HepG2 (cell line): ENCODE results near the gene TUBB4A. TPM values are rescaled to one million over a fixed set of nuclear protein-coding genes. Genes with fewer than 3 reads are reported as not detected.

ENCODE experiments used
- ATAC-seq: fragments of 200-7000 bp; cut with Tn5 transposase; 3 replicates; pipeline ENCODE4 v1.9.1; 2020; ENCODE audit warnings: mild to moderate bottlenecking, moderate library complexity
- BruUV-seq: library from RNA; stranded (reverse); fragments of 400-500 nt; replicated peaks from 2 replicates; lab custom pipeline; 2021; lab: Mats Ljungman, UMichigan
- CTCF ChIA-PET: fragments of 300-600 bp; formaldehyde crosslinking; extraction: SDS; loops from one replicate; lab custom pipeline; 2021; ENCODE audit warnings: low total read pairs, inconsistent platforms, low intra/inter-chr PET ratio; lab: Yijun Ruan, JAX
- POLR2A ChIA-PET: fragments of 350-600 bp; sonication (Branson Sonifier 250); formaldehyde crosslinking; loops from one replicate; lab custom pipeline; 2020; ENCODE audit warnings: antibody characterized with exemption, inconsistent platforms; lab: Yijun Ruan, JAX
- DNase-seq: peaks from one replicate; pipeline ENCODE4 v3.0.0-alpha.2; 2015; ENCODE audit warnings: low spot score
- FAIRE-seq: peaks from 3 replicates; lab custom pipeline; 2011; peaks lifted over from hg19 to GRCh38; lab: Jason Lieb, UNC
- H2AFZ ChIP-seq: one replicate; pipeline ENCODE4 v1.6.1; 2011; ENCODE audit warnings: low read length, inconsistent platforms
- H3K27ac ChIP-seq: fragments of 300-600 bp; 3 replicates; pipeline ENCODE4 v1.8.0; 2011; ENCODE audit warnings: mixed run types, mild to moderate bottlenecking, mixed read lengths, low read length, inconsistent platforms; ENCODE audit not compliant: insufficient read depth; ENCODE audit errors: extremely low read length
- H3K27me3 ChIP-seq, 2 experiments: fragments of 200-600 bp in 1 of 2; 2 replicates in 1 of 2; 3 replicates in 1 of 2; pipeline versions ENCODE4 v1.6.0 to v1.8.0; 2011; ENCODE audit warnings: low read length in 2 of 2, mild to moderate bottlenecking in 2 of 2, moderate library complexity in 2 of 2, inconsistent platforms in 1 of 2; ENCODE audit not compliant: insufficient read depth in 2 of 2, control insufficient read depth in 1 of 2
- H3K36me3 ChIP-seq, 2 experiments: fragments of 200-600 bp in 1 of 2; replicated peaks in 1 of 2; 2 replicates in 1 of 2; 3 replicates in 1 of 2; pipeline versions ENCODE4 v1.5.1 to v1.8.0; 2011; ENCODE audit warnings: low read length in 2 of 2, inconsistent platforms in 1 of 2; ENCODE audit not compliant: insufficient read depth in 2 of 2, control insufficient read depth in 1 of 2
- H3K4me1 ChIP-seq: 2 replicates; pipeline ENCODE4 v1.5.1; 2012; ENCODE audit warnings: low read length, inconsistent platforms; ENCODE audit not compliant: insufficient read depth
- H3K4me2 ChIP-seq: 2 replicates; pipeline ENCODE4 v1.6.0; 2011; ENCODE audit warnings: low read depth, low read length, inconsistent platforms
- H3K4me3 ChIP-seq, 3 experiments: fragments of 200-600 bp in 1 of 3; sonication (generic), shearing (Covaris generic) in 1 of 3; replicated peaks in 1 of 3; 2 replicates each; pipeline ENCODE4 v1.5.1; 2011 to 2016; ENCODE audit warnings: low read length in 3 of 3, inconsistent platforms in 2 of 3, low read depth in 2 of 3, mild to moderate bottlenecking in 2 of 3, control low read depth in 1 of 3, mixed read lengths in 1 of 3; ENCODE audit not compliant: insufficient read depth in 1 of 3
- H3K79me2 ChIP-seq: one replicate; pipeline ENCODE4 v1.6.1; 2011; ENCODE audit warnings: low read length, inconsistent platforms; ENCODE audit not compliant: insufficient read depth
- H3K9ac ChIP-seq: 2 replicates; pipeline ENCODE4 v1.6.0; 2011; ENCODE audit warnings: mild to moderate bottlenecking, low read depth, low read length, inconsistent platforms; ENCODE audit not compliant: insufficient read depth
- H3K9me3 ChIP-seq: 2 replicates; pipeline ENCODE4 v1.5.1; 2012; ENCODE audit warnings: mild to moderate bottlenecking, low read length
- H4K20me1 ChIP-seq: 2 replicates; pipeline ENCODE4 v1.6.0; 2011; ENCODE audit warnings: inconsistent platforms, mild to moderate bottlenecking, low read length, moderate library complexity; ENCODE audit not compliant: insufficient read depth
- AFF4 ChIP-seq: sonication (generic); formaldehyde crosslinking; IDR thresholded peaks from 2 replicates; pipeline ENCODE4 v1.4.0; 2020; ENCODE audit warnings: missing genetic modification reagents
- DBP ChIP-seq: sonication (generic); formaldehyde crosslinking; IDR thresholded peaks from 2 replicates; pipeline ENCODE4 v1.4.0; 2020; ENCODE audit warnings: missing genetic modification reagents; ENCODE audit errors: not compliant biosample characterization
- DNMT1 ChIP-seq: sonication (generic); formaldehyde crosslinking; IDR thresholded peaks from 2 replicates; pipeline ENCODE4 v1.5.1; 2020; ENCODE audit warnings: mild to moderate bottlenecking, missing genetic modification reagents
- NCOA1 ChIP-seq: sonication (generic); formaldehyde crosslinking; IDR thresholded peaks from 2 replicates; pipeline ENCODE4 v1.9.0; 2021; ENCODE audit warnings: missing genetic modification reagents
- NFE2L2 ChIP-seq: fragments of 150-350 bp; IDR thresholded peaks from 2 replicates; pipeline ENCODE4 v1.6.1; 2014; ENCODE audit warnings: low read length
- POLR2G ChIP-seq: fragments of 200-400 bp; formaldehyde crosslinking; IDR thresholded peaks from 2 replicates; pipeline ENCODE4 v1.6.1; 2018; ENCODE audit warnings: mild to moderate bottlenecking, low read depth, low read length, moderate library complexity
- RARG ChIP-seq: sonication (generic); formaldehyde crosslinking; IDR thresholded peaks from 2 replicates; pipeline ENCODE4 v1.4.0; 2020; ENCODE audit warnings: low read depth, mild to moderate bottlenecking, missing genetic modification reagents
- ZMAT5 ChIP-seq: sonication (generic); formaldehyde crosslinking; IDR thresholded peaks from 2 replicates; pipeline ENCODE4 v1.5.0; 2020; ENCODE audit warnings: mild to moderate bottlenecking, low read depth, missing genetic modification reagents, borderline replicate concordance
- ZNF576 ChIP-seq: sonication (generic); formaldehyde crosslinking; IDR thresholded peaks from 2 replicates; pipeline ENCODE4 v1.4.0; 2020; ENCODE audit warnings: mild to moderate bottlenecking, missing genetic modification reagents
- ZNF7 ChIP-seq: IDR thresholded peaks from 2 replicates; pipeline ENCODE4 v1.6.1; 2016; ENCODE audit warnings: missing biosample characterization, missing genetic modification reagents
- WGBS: methylation state at CpG from one replicate; pipeline ENCODE4 v1.1.6; 2017; ENCODE audit warnings: low lambda C conversion rate; 5-methylcytosine and 5-hydroxymethylcytosine counted together
- in situ Hi-C: cut with HindIII; loops from 2 replicates; pipeline ENCODE4 v1.10.0; 2017; ENCODE audit warnings: low pct_unique_long_range_greater_than_20kb; ENCODE audit not compliant: extremely low pct_ligation_motif_present
- intact Hi-C: fragments of 100-400 bp; cut with micrococcal nuclease; formaldehyde crosslinking; loops from one replicate; pipeline ENCODE4 v1.10.0; 2022; ENCODE audit not compliant: unreplicated experiment
- polyA plus RNA-seq, 8 experiments: library from polyadenylated mRNA; depleted of rRNA in 3 of 8; stranded (reverse) in 7 of 8; unstranded in 1 of 8; fragments of >200 nt; fragmentation: Illumina TruSeq in 4 of 8; extraction: Trizol in 4 of 8; gene quantifications; 2 replicates each; pipeline versions ENCODE4 v1.2.1 to v1.2.3, GENCODE V29; 2011 to 2016; ENCODE audit warnings: low read depth in 4 of 8, missing spikeins in 1 of 8, mixed read lengths in 1 of 8; ENCODE audit not compliant: insufficient read depth in 1 of 8
- total RNA-seq, 5 experiments: library from RNA; depleted of rRNA; stranded (reverse); fragments of >200 nt; fragmentation: Illumina TruSeq; extraction: Trizol; gene quantifications; 2 replicates each; pipeline ENCODE4 v1.2.3, GENCODE V29; 2016; ENCODE audit warnings: low read depth in 1 of 5
- TF ChIP-seq, protein P1 (sequence below): sonication (generic); formaldehyde crosslinking; IDR thresholded peaks from 2 replicates; pipeline ENCODE4 v1.4.0; 2020; ENCODE audit warnings: missing genetic modification reagents, low read depth, mild to moderate bottlenecking, borderline replicate concordance

Gene TUBB4A
- total and polyA plus RNA-seq, 2 of the 13 experiments (the other 11 are each of a cell fraction or from before 2014, with no cell fraction given), result not detected

DNA sequence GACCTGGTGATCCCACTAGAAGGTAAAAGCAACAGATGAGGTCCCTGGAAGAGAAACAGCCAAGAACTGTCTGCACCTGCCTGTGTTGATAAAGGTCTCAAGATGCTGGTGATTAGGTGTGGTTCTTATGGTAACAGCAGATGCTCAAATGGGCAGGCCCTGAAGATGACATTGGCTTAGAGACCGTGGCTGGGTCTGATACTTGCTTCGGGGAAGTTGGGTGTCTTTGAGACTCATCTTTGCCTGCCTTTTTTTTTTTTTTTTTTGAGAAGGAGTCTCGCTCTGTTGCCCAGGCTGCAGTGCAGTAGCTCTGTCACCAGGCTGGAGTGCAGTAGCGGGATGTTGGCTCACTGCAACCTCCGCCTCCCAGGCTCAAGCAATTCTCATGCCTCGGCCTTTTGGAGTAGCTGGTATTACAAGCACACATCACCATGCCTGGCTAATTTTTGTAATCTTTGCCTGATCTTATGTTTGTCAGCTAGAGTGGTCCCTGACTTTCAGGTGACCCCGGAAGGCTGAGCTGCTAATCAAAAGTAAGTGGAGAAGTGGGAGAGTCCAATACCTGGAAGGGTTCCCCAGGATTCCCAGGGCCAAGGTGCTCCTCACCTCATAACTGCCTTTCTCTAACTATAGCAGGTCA is 50.4 kb downstream of the TUBB4A start:
- intact Hi-C loops, result no loop called here
- CTCF ChIA-PET, result interaction anchor here (0.6 kb wide), 1 partner anchor 178 kb away, joined by 3 read pairs; no protein-coding TSS in a partner anchor

GRCh38 chr19:6450166-6450565 is 51.9 kb downstream of the TUBB4A start:
- H4K20me1 ChIP-seq, result no peaks in the 10 kb centered on the region
- no peak for FAIRE-seq
- no peak overlapping the region for H2AFZ ChIP-seq
- ATAC-seq, result no peak
- no peaks in the 10 kb centered on the region for H3K79me2 ChIP-seq
- no peak overlapping the region for H3K27ac ChIP-seq
- no peaks in the 10 kb centered on the region for H3K27me3 ChIP-seq
- H3K9ac ChIP-seq, result no peak overlapping the region
- intact Hi-C loops (no loop called here), in situ Hi-C loops (no loop called here)
- peaks cover 10 to 14% of the 10 kb centered on the region in 2 experiments; a peak in 4 of 5 replicates for H3K36me3 ChIP-seq
- 95% methylated on average over 5 of the region's 5 CpGs for WGBS
- DNase-seq, result no peak
- peaks cover 5% of the 10 kb centered on the region; the same call in 1 of the 2 replicates for H3K9me3 ChIP-seq
- CTCF ChIA-PET, result no interaction called here
- H3K4me2 ChIP-seq, result no peak overlapping the region
- no TSS peak for BruUV-seq
- no peak overlapping the region for H3K4me3 ChIP-seq
- no peaks in the 10 kb centered on the region for H3K4me1 ChIP-seq
- POLR2A ChIA-PET, result no interaction called here
- TF ChIP-seq DNMT1 (CRISPR knock-in tag) (no peak), AFF4 (CRISPR knock-in tag) (no peak), ZNF576 (no peak), NFE2L2 (no peak), ZMAT5 (CRISPR knock-in tag) (no peak), POLR2G (no peak), NCOA1 (no peak), ZNF7 (no peak)

More for the DNA sequence above, 50.4 kb downstream of the TUBB4A start:
- POLR2A ChIA-PET, result no interaction called here
- FAIRE-seq, result no peak
- Histone ChIP-seq H2AFZ (no peak overlapping the region), H3K27ac (no peak overlapping the region), H3K4me3 (no peak overlapping the region), H3K9me3 (peaks cover 5% of the 10 kb centered on the region; the same call in 1 of the 2 replicates), H3K36me3 (peaks cover 10 to 19% of the 10 kb centered on the region in 2 experiments), H3K27me3 (no peaks in the 10 kb centered on the region), H3K4me1 (no peaks in the 10 kb centered on the region), H3K4me2 (no peak overlapping the region), H4K20me1 (no peaks in the 10 kb centered on the region), H3K79me2 (no peaks in the 10 kb centered on the region), H3K9ac (no peak overlapping the region)
- BruUV-seq, result no TSS peak
- no peak for DNase-seq
- TF ChIP-seq DBP (no peak), RARG (CRISPR knock-in tag) (no peak)
- TF ChIP-seq, protein P1, sequence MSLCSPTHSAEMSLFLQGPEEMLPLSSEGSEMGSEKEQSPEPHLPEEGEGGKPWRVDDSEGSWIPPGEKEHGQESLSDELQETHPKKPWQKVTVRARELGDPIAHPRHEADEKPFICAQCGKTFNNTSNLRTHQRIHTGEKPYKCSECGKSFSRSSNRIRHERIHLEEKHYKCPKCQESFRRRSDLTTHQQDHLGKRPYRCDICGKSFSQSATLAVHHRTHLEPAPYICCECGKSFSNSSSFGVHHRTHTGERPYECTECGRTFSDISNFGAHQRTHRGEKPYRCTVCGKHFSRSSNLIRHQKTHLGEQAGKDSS (CRISPR knock-in tag), result no peak
- 99% methylated on average over 7 of the region's 7 CpGs for WGBS
- ATAC-seq, result no peak
- in situ Hi-C loops, result no loop called here
